Measurements from ENCODE around the gene LY9.

The LY9 gene

GRCh38 chr1:160795951-160796383 is at the start of gene LY9:
LY9 (plus strand) TSS chr1:160796174; CDS start chr1:160796188, 14 bp downstream.
- DNase-seq, result peak; percentile 53

GRCh38 chr1:160746836-160747500 is 49.0 kb upstream of the LY9 start:
- DNase-seq, result no peak

GRCh38 chr1:160747717-160748116 is 48.3 kb upstream of the LY9 start:
- no peak for DNase-seq

- DNase-seq, result no peak
These were observed 47.6 kb upstream of the LY9 start for GRCh38 chr1:160748181-160748877.

GRCh38 chr1:160748878-160749269 is 47.1 kb upstream of the LY9 start:
- no peak for DNase-seq

GRCh38 chr1:160750608-160751007 is 45.4 kb upstream of the LY9 start:
- DNase-seq, result no peak

GRCh38 chr1:160752406-160752805 is 43.6 kb upstream of the LY9 start:
- no peak for DNase-seq

- DNase-seq, result no peak
These were observed 43.0 kb upstream of the LY9 start for GRCh38 chr1:160752924-160753323.

- DNase-seq, result no peak
These were observed 42.4 kb upstream of the LY9 start for GRCh38 chr1:160753594-160753993.

GRCh38 chr1:160755461-160755860 is 40.5 kb upstream of the LY9 start:
- DNase-seq, result no peak

GRCh38 chr1:160755911-160756848 is 39.8 kb upstream of the LY9 start:
- no peak for DNase-seq

- no peak for DNase-seq
These were observed 39.1 kb upstream of the LY9 start for GRCh38 chr1:160756849-160757201.

GRCh38 chr1:160758521-160758920 is 37.5 kb upstream of the LY9 start:
- no peak for DNase-seq

GRCh38 chr1:160759740-160760139 is 36.2 kb upstream of the LY9 start:
- no peak for DNase-seq

GRCh38 chr1:160761046-160761445 is 34.9 kb upstream of the LY9 start:
- DNase-seq, result no peak

GRCh38 chr1:160761886-160762285 is 34.1 kb upstream of the LY9 start:
- no peak for DNase-seq

GRCh38 chr1:160763993-160764392 is 32.0 kb upstream of the LY9 start:
- no peak for DNase-seq

GRCh38 chr1:160767395-160768294 is 28.3 kb upstream of the LY9 start:
- no peak for DNase-seq

- DNase-seq, result peak; percentile 82
These were observed 27.7 kb upstream of the LY9 start for GRCh38 chr1:160768295-160768657.

GRCh38 chr1:160772331-160772730 is 23.6 kb upstream of the LY9 start:
- DNase-seq, result no peak

- DNase-seq, result no peak
These were observed 22.9 kb upstream of the LY9 start for GRCh38 chr1:160773093-160773492.

- no peak for DNase-seq
These were observed 20.9 kb upstream of the LY9 start for GRCh38 chr1:160774886-160775719.
